ENCODE data around the gene KCNH2.

DNA sequence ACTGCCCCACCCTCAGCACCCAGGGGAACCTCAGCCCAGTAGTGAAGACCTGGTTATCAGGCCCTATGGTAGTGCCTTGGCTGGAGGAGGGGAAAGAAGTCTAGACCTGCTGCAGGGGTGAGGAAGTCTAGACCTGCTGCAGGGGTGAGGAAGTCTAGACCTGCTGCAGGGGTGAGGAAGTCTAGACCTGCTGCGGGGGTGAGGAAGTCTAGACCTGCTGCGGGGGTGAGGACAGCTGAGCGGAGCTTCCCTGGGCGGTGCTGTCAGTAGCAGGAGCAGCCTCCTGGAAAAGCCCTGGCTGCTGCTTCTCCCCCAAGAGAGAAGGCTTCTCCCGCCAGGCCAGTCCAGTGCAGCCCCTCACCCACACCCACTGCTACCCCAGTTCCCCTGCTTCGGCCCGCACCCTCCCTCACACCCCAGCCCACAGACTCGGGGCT lies 19.0 kb upstream of the KCNH2 start:
- TF ChIP-seq, protein P1, sequence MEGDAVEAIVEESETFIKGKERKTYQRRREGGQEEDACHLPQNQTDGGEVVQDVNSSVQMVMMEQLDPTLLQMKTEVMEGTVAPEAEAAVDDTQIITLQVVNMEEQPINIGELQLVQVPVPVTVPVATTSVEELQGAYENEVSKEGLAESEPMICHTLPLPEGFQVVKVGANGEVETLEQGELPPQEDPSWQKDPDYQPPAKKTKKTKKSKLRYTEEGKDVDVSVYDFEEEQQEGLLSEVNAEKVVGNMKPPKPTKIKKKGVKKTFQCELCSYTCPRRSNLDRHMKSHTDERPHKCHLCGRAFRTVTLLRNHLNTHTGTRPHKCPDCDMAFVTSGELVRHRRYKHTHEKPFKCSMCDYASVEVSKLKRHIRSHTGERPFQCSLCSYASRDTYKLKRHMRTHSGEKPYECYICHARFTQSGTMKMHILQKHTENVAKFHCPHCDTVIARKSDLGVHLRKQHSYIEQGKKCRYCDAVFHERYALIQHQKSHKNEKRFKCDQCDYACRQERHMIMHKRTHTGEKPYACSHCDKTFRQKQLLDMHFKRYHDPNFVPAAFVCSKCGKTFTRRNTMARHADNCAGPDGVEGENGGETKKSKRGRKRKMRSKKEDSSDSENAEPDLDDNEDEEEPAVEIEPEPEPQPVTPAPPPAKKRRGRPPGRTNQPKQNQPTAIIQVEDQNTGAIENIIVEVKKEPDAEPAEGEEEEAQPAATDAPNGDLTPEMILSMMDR (conservative IDR thresholded peaks at IDR 0.05; ENCODE audit: low read depth in 2 of 2), result no peak
- TF ChIP-seq EZH2 (IDR thresholded peaks at IDR 0.05; ENCODE audit: low read depth, unreplicated experiment) (no peak), POLR2AphosphoS5 (IDR thresholded peaks at IDR 0.05; ENCODE audit: low read depth) (no peak)
- TF ChIP-seq, protein P2, sequence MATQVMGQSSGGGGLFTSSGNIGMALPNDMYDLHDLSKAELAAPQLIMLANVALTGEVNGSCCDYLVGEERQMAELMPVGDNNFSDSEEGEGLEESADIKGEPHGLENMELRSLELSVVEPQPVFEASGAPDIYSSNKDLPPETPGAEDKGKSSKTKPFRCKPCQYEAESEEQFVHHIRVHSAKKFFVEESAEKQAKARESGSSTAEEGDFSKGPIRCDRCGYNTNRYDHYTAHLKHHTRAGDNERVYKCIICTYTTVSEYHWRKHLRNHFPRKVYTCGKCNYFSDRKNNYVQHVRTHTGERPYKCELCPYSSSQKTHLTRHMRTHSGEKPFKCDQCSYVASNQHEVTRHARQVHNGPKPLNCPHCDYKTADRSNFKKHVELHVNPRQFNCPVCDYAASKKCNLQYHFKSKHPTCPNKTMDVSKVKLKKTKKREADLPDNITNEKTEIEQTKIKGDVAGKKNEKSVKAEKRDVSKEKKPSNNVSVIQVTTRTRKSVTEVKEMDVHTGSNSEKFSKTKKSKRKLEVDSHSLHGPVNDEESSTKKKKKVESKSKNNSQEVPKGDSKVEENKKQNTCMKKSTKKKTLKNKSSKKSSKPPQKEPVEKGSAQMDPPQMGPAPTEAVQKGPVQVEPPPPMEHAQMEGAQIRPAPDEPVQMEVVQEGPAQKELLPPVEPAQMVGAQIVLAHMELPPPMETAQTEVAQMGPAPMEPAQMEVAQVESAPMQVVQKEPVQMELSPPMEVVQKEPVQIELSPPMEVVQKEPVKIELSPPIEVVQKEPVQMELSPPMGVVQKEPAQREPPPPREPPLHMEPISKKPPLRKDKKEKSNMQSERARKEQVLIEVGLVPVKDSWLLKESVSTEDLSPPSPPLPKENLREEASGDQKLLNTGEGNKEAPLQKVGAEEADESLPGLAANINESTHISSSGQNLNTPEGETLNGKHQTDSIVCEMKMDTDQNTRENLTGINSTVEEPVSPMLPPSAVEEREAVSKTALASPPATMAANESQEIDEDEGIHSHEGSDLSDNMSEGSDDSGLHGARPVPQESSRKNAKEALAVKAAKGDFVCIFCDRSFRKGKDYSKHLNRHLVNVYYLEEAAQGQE (IDR thresholded peaks at IDR 0.05; ENCODE audit: unreplicated experiment), result no peak

Data from GM23338 (cell line).